HCT116 (cell line): ENCODE data around the gene TNFRSF21. TPM values are rescaled to one million over a fixed set of nuclear protein-coding genes. Genes with fewer than 3 reads are reported as not detected.

Experiments used
- ATAC-seq: fragments of 200-7000 bp; cut with Tn5 transposase; 2 replicates; pipeline ENCODE4 v1.9.1; 2020; ENCODE audit warnings: mild to moderate bottlenecking, moderate library complexity
- BruUV-seq: library from RNA; stranded (reverse); fragments of 400-500 nt; replicated peaks from 2 replicates; lab custom pipeline; 2021; lab: Mats Ljungman, UMichigan
- CTCF ChIA-PET: fragments of 300-600 bp; sonication (Branson Sonifier 250); formaldehyde crosslinking; loops from one replicate; lab custom pipeline; 2021; ENCODE audit warnings: antibody characterized with exemption; lab: Charles Lee
- POLR2A ChIA-PET: fragments of 300-600, 350-600 bp; sonication (Branson Sonifier 250); formaldehyde crosslinking; loops from one replicate; lab custom pipeline; 2021; ENCODE audit warnings: antibody characterized with exemption; lab: Charles Lee
- RAD21 ChIA-PET, 2 experiments: fragments of 300-600 bp; sonication (Branson Sonifier 250); formaldehyde crosslinking; loops; one replicate each; lab custom pipeline; 2023; ENCODE audit warnings: low total read pairs in 2 of 2; ENCODE audit not compliant: uncharacterized antibody in 2 of 2, unreplicated experiment in 2 of 2, low non-redundant PET in 1 of 2; lab: Charles Lee
- DNase-seq: peaks from one replicate; pipeline ENCODE4 v3.0.0-alpha.2; 2010; ENCODE audit warnings: low read depth, low spot score
- H2AFZ ChIP-seq: fragments of 200-600 bp; shearing (Covaris generic), sonication (generic); 2 replicates; pipeline ENCODE4 v1.6.1; 2017; ENCODE audit warnings: low read depth, mixed run types, mixed read lengths, antibody characterized with exemption, low read length; ENCODE audit not compliant: poor library complexity, severe bottlenecking
- H3K27ac ChIP-seq: 2 replicates; pipeline ENCODE4 v1.5.1; 2012; ENCODE audit warnings: low read depth, low read length
- H3K27me3 ChIP-seq: fragments of 200-600 bp; sonication (generic); 2 replicates; pipeline ENCODE4 v1.6.1; 2016; ENCODE audit warnings: mixed run types, low read length, mixed read lengths; ENCODE audit not compliant: insufficient read depth
- H3K36me3 ChIP-seq, 2 experiments: fragments of 200-500 bp in 1 of 2; fragments of 200-600 bp in 1 of 2; sonication (Bioruptor generic) in 1 of 2; sonication (generic) in 1 of 2; 2 replicates each; pipeline versions ENCODE4 v1.5.1 to v1.6.1; 2014 to 2016; ENCODE audit warnings: low read length in 2 of 2, inconsistent platforms in 1 of 2, mixed read lengths in 1 of 2, mixed run types in 1 of 2; ENCODE audit not compliant: insufficient read depth in 2 of 2, control insufficient read depth in 1 of 2
- H3K4me1 ChIP-seq, 2 experiments: fragments of 200-600 bp in 1 of 2; sonication (generic) in 1 of 2; 2 replicates each; pipeline versions ENCODE4 v1.5.1 to v1.6.1; 2012 to 2017; ENCODE audit warnings: low read length in 2 of 2, inconsistent platforms in 1 of 2, mild to moderate bottlenecking in 1 of 2, mixed read lengths in 1 of 2, mixed run types in 1 of 2, moderate library complexity in 1 of 2; ENCODE audit not compliant: insufficient read depth in 2 of 2, control insufficient read depth in 1 of 2
- H3K4me2 ChIP-seq: fragments of 200-600 bp; sonication (generic); 2 replicates; pipeline ENCODE4 v1.6.1; 2017; ENCODE audit warnings: mixed run types, low read length, mixed read lengths
- H3K4me3 ChIP-seq, 2 experiments: fragments of 200-600 bp in 1 of 2; sonication (generic) in 1 of 2; replicated peaks in 1 of 2; 2 replicates each; pipeline ENCODE4 v1.5.1; 2011 to 2016; ENCODE audit warnings: low read length in 2 of 2, control low read depth in 1 of 2, low read depth in 1 of 2, mild to moderate bottlenecking in 1 of 2, mixed read lengths in 1 of 2, mixed run types in 1 of 2
- H3K79me2 ChIP-seq: fragments of 200-600 bp; sonication (generic); 2 replicates; pipeline ENCODE4 v1.6.1; 2017; ENCODE audit warnings: mild to moderate bottlenecking, mixed run types, low read length, moderate library complexity, mixed read lengths; ENCODE audit not compliant: insufficient read depth
- H3K9ac ChIP-seq: fragments of 200-600 bp; sonication (generic); 2 replicates; pipeline ENCODE4 v1.6.1; 2016; ENCODE audit warnings: low read length, mixed read lengths
- H3K9me2 ChIP-seq: fragments of 200-600 bp; sonication (generic), shearing (Covaris generic); 2 replicates; pipeline ENCODE4 v1.6.1; 2017; ENCODE audit warnings: mixed run types, mild to moderate bottlenecking, moderate library complexity; ENCODE audit not compliant: insufficient read depth
- H3K9me3 ChIP-seq, 2 experiments: fragments of 200-500 bp in 1 of 2; fragments of 200-600 bp in 1 of 2; sonication (Bioruptor generic) in 1 of 2; sonication (generic) in 1 of 2; 2 replicates each; pipeline ENCODE4 v1.6.1; 2014 to 2017; ENCODE audit warnings: low read length in 2 of 2, mixed read lengths in 2 of 2, inconsistent platforms in 1 of 2, low read depth in 1 of 2, mild to moderate bottlenecking in 1 of 2, mixed run types in 1 of 2, moderate library complexity in 1 of 2; ENCODE audit not compliant: control insufficient read depth in 1 of 2, insufficient read depth in 1 of 2
- H4K20me1 ChIP-seq: fragments of 200-600 bp; sonication (generic), shearing (Covaris generic); 2 replicates; pipeline ENCODE4 v1.6.1; 2017; ENCODE audit warnings: mixed run types, mild to moderate bottlenecking, moderate library complexity; ENCODE audit not compliant: insufficient read depth
- ATF3 ChIP-seq: IDR thresholded peaks from 2 replicates; pipeline ENCODE4 v1.6.1; 2012
- CEBPB ChIP-seq: IDR thresholded peaks from 2 replicates; pipeline ENCODE4 v1.6.1; 2012; ENCODE audit warnings: low read depth
- EGR1 ChIP-seq: IDR thresholded peaks from 2 replicates; pipeline ENCODE4 v1.6.1; 2012; ENCODE audit warnings: low read depth
- EZH2 ChIP-seq: fragments of 200-600 bp; sonication (generic); IDR thresholded peaks from 2 replicates; pipeline ENCODE4 v1.6.1; 2017; ENCODE audit warnings: antibody characterized with exemption, mixed run types
- EZH2phosphoT487 ChIP-seq: fragments of 200-600 bp; IDR thresholded peaks from 2 replicates; pipeline ENCODE4 v1.6.1; 2018; ENCODE audit warnings: antibody characterized with exemption, borderline replicate concordance
- JUND ChIP-seq: IDR thresholded peaks from 2 replicates; pipeline ENCODE4 v1.6.1; 2012
- MAX ChIP-seq: IDR thresholded peaks from 2 replicates; pipeline ENCODE4 v1.6.1; 2012
- POLR2AphosphoS5 ChIP-seq: IDR thresholded peaks from 2 replicates; pipeline ENCODE4 v1.6.1; 2011; ENCODE audit warnings: mild to moderate bottlenecking, low read depth, low read length, moderate library complexity
- SP1 ChIP-seq: IDR thresholded peaks from 2 replicates; pipeline ENCODE4 v1.6.1; 2012; ENCODE audit warnings: low read depth
- SRF ChIP-seq: IDR thresholded peaks from 2 replicates; pipeline ENCODE4 v1.6.1; 2012; ENCODE audit warnings: low read depth
- TCF7L2 ChIP-seq: IDR thresholded peaks from 2 replicates; pipeline ENCODE4 v1.7.0; 2011; ENCODE audit warnings: borderline replicate concordance, inconsistent platforms; ENCODE audit not compliant: insufficient read depth, insufficient read length; ENCODE audit errors: extremely low read depth
- YY1 ChIP-seq: IDR thresholded peaks from 2 replicates; pipeline ENCODE4 v1.6.1; 2011; ENCODE audit warnings: low read length, low read depth, moderate library complexity, mild to moderate bottlenecking; ENCODE audit not compliant: insufficient replicate concordance; ENCODE audit errors: extremely low read depth
- ZBTB33 ChIP-seq: IDR thresholded peaks from 2 replicates; pipeline ENCODE4 v1.6.1; 2011; ENCODE audit warnings: mild to moderate bottlenecking, low read length, moderate library complexity; ENCODE audit not compliant: insufficient replicate concordance; ENCODE audit errors: extremely low read depth
- ZFX ChIP-seq: fragments of 450-650 bp; IDR thresholded peaks from 2 replicates; pipeline ENCODE4 v1.6.1; 2017
- ZNF274 ChIP-seq: fragments of 200-500 bp; sonication (Bioruptor generic); IDR thresholded peaks from 2 replicates; pipeline ENCODE4 v1.6.1; 2014; ENCODE audit warnings: mild to moderate bottlenecking, low read depth, low read length, inconsistent platforms
- intact Hi-C: fragments of 100-400 bp; cut with micrococcal nuclease; formaldehyde crosslinking; loops from 2 replicates; pipeline ENCODE4 v1.10.0; 2022
- total RNA-seq: library from RNA; stranded (reverse); gene quantifications from one replicate; pipeline ENCODE4 v1.2.1, GENCODE V29; 2021; ENCODE audit not compliant: unreplicated experiment
- TF ChIP-seq, protein P1 (sequence below): IDR thresholded peaks from 2 replicates; pipeline ENCODE4 v1.6.1; 2012; ENCODE audit warnings: low read depth
- TF ChIP-seq, protein P2 (sequence below), 3 experiments: fragments of 200-600 bp in 1 of 3; sonication (generic) in 1 of 3; IDR thresholded peaks in 2 of 3; conservative IDR thresholded peaks in 1 of 3; 2 replicates each; pipeline ENCODE4 v1.5.1; 2012 to 2017; ENCODE audit warnings: low read depth in 2 of 3, low read length in 2 of 3, antibody characterized with exemption in 1 of 3, borderline replicate concordance in 1 of 3, control low read depth in 1 of 3, mild to moderate bottlenecking in 1 of 3, mixed read lengths in 1 of 3, mixed run types in 1 of 3, moderate library complexity in 1 of 3; ENCODE audit not compliant: insufficient read depth in 1 of 3

The TNFRSF21 gene
- total RNA-seq, 1 experiment from 2014 or later, result 48.3 TPM

DNA sequence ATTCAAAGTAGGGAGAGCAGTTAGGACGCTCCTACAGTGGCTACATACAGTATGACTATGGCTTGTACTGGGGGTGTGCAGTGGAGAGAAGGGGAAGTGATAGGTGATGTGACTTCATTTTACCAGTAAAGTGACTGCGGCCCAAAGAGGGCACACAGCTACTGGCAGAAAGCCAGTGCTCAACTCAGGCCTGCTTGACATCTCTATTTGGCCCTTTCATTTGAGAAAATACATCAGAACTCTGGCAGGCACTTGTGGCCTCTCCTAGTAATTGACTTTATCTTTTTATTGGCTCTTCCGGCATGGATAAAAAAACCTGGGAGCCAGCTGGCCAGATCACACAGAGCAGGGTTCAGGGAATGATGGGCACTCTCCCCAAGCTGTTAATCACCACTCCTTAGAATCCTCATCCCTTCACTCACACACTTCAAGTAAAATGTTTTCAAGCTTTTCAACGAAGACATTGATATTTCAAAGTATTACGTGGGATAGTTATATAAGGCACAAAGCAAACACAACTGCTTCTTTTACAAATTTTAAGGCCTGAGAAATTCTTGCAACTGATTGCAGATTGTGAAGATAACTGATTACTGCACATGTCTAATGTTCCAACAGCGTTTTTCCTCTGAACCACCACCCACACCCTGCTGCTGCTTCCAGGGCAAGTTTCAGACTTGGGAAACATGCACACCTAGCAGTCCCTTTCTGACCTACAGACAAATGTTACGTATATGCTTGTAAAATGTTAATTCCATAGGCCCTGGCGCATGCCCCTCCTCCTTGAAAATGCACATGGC, 73.5 kb downstream of the TNFRSF21 start:
- RAD21 ChIA-PET, result no interaction called here
- Histone ChIP-seq H3K9ac (no peak overlapping the region), H3K4me3 (no peak overlapping the region), H3K9me3 (no peaks in the 10 kb centered on the region), H3K27ac (no peak overlapping the region), H2AFZ (no peak overlapping the region), H3K4me1 (peaks cover 0 to 5% of the 10 kb centered on the region in 2 experiments; a peak in 1 of 4 replicates), H3K9me2 (no peaks in the 10 kb centered on the region), H3K79me2 (peaks cover 41% of the 10 kb centered on the region), H4K20me1 (no peaks in the 10 kb centered on the region), H3K4me2 (no peak overlapping the region), H3K27me3 (no peaks in the 10 kb centered on the region), H3K36me3 (peaks cover 7 to 16% of the 10 kb centered on the region in 2 experiments; a peak in 3 of 4 replicates)
- TF ChIP-seq CEBPB, result no peak
- TF ChIP-seq, protein P1, sequence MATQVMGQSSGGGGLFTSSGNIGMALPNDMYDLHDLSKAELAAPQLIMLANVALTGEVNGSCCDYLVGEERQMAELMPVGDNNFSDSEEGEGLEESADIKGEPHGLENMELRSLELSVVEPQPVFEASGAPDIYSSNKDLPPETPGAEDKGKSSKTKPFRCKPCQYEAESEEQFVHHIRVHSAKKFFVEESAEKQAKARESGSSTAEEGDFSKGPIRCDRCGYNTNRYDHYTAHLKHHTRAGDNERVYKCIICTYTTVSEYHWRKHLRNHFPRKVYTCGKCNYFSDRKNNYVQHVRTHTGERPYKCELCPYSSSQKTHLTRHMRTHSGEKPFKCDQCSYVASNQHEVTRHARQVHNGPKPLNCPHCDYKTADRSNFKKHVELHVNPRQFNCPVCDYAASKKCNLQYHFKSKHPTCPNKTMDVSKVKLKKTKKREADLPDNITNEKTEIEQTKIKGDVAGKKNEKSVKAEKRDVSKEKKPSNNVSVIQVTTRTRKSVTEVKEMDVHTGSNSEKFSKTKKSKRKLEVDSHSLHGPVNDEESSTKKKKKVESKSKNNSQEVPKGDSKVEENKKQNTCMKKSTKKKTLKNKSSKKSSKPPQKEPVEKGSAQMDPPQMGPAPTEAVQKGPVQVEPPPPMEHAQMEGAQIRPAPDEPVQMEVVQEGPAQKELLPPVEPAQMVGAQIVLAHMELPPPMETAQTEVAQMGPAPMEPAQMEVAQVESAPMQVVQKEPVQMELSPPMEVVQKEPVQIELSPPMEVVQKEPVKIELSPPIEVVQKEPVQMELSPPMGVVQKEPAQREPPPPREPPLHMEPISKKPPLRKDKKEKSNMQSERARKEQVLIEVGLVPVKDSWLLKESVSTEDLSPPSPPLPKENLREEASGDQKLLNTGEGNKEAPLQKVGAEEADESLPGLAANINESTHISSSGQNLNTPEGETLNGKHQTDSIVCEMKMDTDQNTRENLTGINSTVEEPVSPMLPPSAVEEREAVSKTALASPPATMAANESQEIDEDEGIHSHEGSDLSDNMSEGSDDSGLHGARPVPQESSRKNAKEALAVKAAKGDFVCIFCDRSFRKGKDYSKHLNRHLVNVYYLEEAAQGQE, result no peak
- TF ChIP-seq ZFX, result no peak
- TF ChIP-seq SP1, result no peak
- TF ChIP-seq TCF7L2, result no peak
- no peak for TF ChIP-seq ATF3
- TF ChIP-seq, protein P2, sequence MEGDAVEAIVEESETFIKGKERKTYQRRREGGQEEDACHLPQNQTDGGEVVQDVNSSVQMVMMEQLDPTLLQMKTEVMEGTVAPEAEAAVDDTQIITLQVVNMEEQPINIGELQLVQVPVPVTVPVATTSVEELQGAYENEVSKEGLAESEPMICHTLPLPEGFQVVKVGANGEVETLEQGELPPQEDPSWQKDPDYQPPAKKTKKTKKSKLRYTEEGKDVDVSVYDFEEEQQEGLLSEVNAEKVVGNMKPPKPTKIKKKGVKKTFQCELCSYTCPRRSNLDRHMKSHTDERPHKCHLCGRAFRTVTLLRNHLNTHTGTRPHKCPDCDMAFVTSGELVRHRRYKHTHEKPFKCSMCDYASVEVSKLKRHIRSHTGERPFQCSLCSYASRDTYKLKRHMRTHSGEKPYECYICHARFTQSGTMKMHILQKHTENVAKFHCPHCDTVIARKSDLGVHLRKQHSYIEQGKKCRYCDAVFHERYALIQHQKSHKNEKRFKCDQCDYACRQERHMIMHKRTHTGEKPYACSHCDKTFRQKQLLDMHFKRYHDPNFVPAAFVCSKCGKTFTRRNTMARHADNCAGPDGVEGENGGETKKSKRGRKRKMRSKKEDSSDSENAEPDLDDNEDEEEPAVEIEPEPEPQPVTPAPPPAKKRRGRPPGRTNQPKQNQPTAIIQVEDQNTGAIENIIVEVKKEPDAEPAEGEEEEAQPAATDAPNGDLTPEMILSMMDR (IDR thresholded peaks at IDR 0.05 in 2 of 3, conservative IDR thresholded peaks at IDR 0.05 in 1 of 3; ENCODE audit: borderline replicate concordance in 1 of 3, insufficient read depth in 1 of 3, low read depth in 2 of 3, low read length in 2 of 3), result no peak
- TF ChIP-seq POLR2AphosphoS5, result no peak
- no peak for TF ChIP-seq EZH2phosphoT487
- no peak for TF ChIP-seq ZBTB33
- no peak for TF ChIP-seq ZNF274
- TF ChIP-seq MAX, result no peak
- TF ChIP-seq EGR1, result no peak
- TF ChIP-seq YY1, result no peak
- no peak for TF ChIP-seq EZH2
- TF ChIP-seq SRF, result no peak
- no peak for TF ChIP-seq JUND
- POLR2A ChIA-PET, result no interaction called here
- intact Hi-C loops, result no loop called here
- CTCF ChIA-PET, result no interaction called here
- no peak for ATAC-seq
- no peak for DNase-seq
- no TSS peak for BruUV-seq
